Keratinocyte (primary cell): ENCODE data around the gene PYGM.

Experiments used
- EZH2 ChIP-seq: IDR thresholded peaks from one replicate; pipeline ENCODE4 v1.6.1; 2012; ENCODE audit warnings: inconsistent platforms, mild to moderate bottlenecking, low read length, moderate library complexity
- TF ChIP-seq, protein P1 (sequence below), 3 experiments: IDR thresholded peaks in 1 of 3; conservative IDR thresholded peaks in 1 of 3; optimal IDR thresholded peaks in 1 of 3; 2 replicates in 2 of 3; 3 replicates in 1 of 3; pipeline versions ENCODE3 to v1.5.1; 2011; ENCODE audit warnings: low read length in 3 of 3, mild to moderate bottlenecking in 3 of 3, moderate library complexity in 2 of 3, control low read depth in 1 of 3, inconsistent platforms in 1 of 3; ENCODE audit not compliant: insufficient read depth in 2 of 3; ENCODE audit errors: extremely low read depth in 1 of 3

DNA sequence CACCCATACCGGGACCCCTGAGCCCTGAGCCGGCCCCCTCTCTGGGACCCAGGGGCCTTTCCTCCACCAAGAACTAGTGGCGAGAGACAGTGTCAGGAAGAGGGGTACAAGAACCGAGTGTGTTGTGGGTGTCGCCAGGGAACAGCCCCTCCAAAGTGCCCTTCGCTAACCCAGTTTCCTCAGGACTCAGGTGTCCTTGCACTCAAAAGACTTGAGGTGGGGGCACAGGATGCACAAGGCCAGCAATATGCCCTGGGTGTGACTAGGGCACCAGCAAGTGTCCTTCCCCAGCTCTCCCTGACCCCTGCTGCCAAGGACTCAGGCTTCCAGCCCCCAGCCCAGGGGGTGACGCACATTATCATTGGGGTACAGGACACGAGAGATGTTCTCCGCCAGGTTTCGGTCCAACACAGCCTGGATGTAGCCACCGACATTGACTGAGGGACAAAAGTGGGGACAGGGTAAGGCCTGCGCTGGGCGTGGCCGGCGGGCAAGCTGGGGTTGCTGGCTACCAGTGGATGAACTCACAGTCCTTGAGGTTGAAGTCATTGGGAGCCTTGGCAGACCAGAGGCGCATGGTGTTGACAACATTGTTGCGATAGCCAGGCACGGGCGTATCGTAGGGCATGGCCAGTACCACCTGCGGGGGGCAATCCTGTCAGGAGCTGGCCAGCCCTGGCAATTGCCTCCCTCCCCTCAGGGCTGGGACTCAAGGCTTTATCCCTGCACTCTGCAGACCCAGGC lies 4.7 kb downstream of the PYGM start:
- TF ChIP-seq, protein P1, sequence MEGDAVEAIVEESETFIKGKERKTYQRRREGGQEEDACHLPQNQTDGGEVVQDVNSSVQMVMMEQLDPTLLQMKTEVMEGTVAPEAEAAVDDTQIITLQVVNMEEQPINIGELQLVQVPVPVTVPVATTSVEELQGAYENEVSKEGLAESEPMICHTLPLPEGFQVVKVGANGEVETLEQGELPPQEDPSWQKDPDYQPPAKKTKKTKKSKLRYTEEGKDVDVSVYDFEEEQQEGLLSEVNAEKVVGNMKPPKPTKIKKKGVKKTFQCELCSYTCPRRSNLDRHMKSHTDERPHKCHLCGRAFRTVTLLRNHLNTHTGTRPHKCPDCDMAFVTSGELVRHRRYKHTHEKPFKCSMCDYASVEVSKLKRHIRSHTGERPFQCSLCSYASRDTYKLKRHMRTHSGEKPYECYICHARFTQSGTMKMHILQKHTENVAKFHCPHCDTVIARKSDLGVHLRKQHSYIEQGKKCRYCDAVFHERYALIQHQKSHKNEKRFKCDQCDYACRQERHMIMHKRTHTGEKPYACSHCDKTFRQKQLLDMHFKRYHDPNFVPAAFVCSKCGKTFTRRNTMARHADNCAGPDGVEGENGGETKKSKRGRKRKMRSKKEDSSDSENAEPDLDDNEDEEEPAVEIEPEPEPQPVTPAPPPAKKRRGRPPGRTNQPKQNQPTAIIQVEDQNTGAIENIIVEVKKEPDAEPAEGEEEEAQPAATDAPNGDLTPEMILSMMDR (optimal IDR thresholded peaks at IDR 0.05 in 1 of 3, IDR thresholded peaks at IDR 0.05 in 1 of 3, conservative IDR thresholded peaks at IDR 0.05 in 1 of 3; ENCODE audit: extremely low read depth in 1 of 3, insufficient read depth in 2 of 3, low read length in 3 of 3) = no peak
- TF ChIP-seq EZH2 = no peak
